SK-N-SH treated with all-trans-retinoic acid at 6 μM for 48 hours (cell line): ENCODE measurements around the gene RASD2.
"Not testable (repeated sequence)": the region's sequence is repeated elsewhere in the genome, so short reads cannot be mapped to it uniquely, and the experiment has no call there.

Experiments
- ATAC-seq: fragments of 200-7000 bp; cut with Tn5 transposase; 3 replicates; pipeline ENCODE4 v1.9.1; 2020; ENCODE audit warnings: mild to moderate bottlenecking, moderate library complexity
- ARNTL ChIP-seq: fragments of 450-650 bp; formaldehyde crosslinking; IDR thresholded peaks from 2 replicates; pipeline ENCODE4 v1.5.0; 2020; ENCODE audit warnings: low read depth, mild to moderate bottlenecking, moderate library complexity, borderline replicate concordance
- BACH2 ChIP-seq: fragments of 250-450 bp; sonication (Bioruptor Pico); IDR thresholded peaks from 2 replicates; pipeline ENCODE4 v1.9.0; 2021; ENCODE audit warnings: mild to moderate bottlenecking, borderline replicate concordance
- CREB5 ChIP-seq: fragments of 250-450 bp; sonication (Bioruptor Pico); IDR thresholded peaks from 2 replicates; pipeline ENCODE4 v1.5.1; 2020; ENCODE audit warnings: low read depth, mild to moderate bottlenecking, moderate library complexity
- CSDC2 ChIP-seq: fragments of 250-450 bp; sonication (Bioruptor Pico); IDR thresholded peaks from 2 replicates; pipeline ENCODE4 v1.5.0; 2020; ENCODE audit warnings: mild to moderate bottlenecking, moderate library complexity
- CSRNP3 ChIP-seq: fragments of 250-450 bp; sonication (Bioruptor Pico); IDR thresholded peaks from 2 replicates; pipeline ENCODE4 v1.5.1; 2021; ENCODE audit warnings: mild to moderate bottlenecking, moderate library complexity
- ESRRG ChIP-seq: fragments of 250-450 bp; sonication (Bioruptor Pico); IDR thresholded peaks from 2 replicates; pipeline ENCODE4 v1.6.1; 2021; ENCODE audit warnings: mild to moderate bottlenecking
- ISL1 ChIP-seq: fragments of 250-450 bp; sonication (Bioruptor Pico); IDR thresholded peaks from 2 replicates; pipeline ENCODE4 v2.1.2; 2022; ENCODE audit warnings: mild to moderate bottlenecking, moderate library complexity
- OSR1 ChIP-seq: fragments of 250-450 bp; sonication (Bioruptor Pico); IDR thresholded peaks from 2 replicates; pipeline ENCODE4 v1.8.0; 2022; ENCODE audit warnings: moderate library complexity, mild to moderate bottlenecking, inconsistent platforms
- PATZ1 ChIP-seq: fragments of 250-450 bp; sonication (Bioruptor Pico); IDR thresholded peaks from 2 replicates; pipeline ENCODE4 v1.8.0; 2020; ENCODE audit warnings: mild to moderate bottlenecking, moderate library complexity, borderline replicate concordance
- POU6F1 ChIP-seq: fragments of 250-450 bp; sonication (Bioruptor Pico); IDR thresholded peaks from 2 replicates; pipeline ENCODE4 v1.8.0; 2021; ENCODE audit warnings: low read depth, mild to moderate bottlenecking, moderate library complexity, borderline replicate concordance
- PPARA ChIP-seq: fragments of 250-450 bp; sonication (Bioruptor Pico); IDR thresholded peaks from 2 replicates; pipeline ENCODE4 v1.5.0; 2020; ENCODE audit warnings: mild to moderate bottlenecking, borderline replicate concordance
- RARB ChIP-seq: fragments of 250-450 bp; sonication (Bioruptor Pico); IDR thresholded peaks from 2 replicates; pipeline ENCODE4 v1.8.0; 2021; ENCODE audit warnings: mild to moderate bottlenecking, moderate library complexity
- SNAI2 ChIP-seq: fragments of 250-450 bp; sonication (Bioruptor Pico); IDR thresholded peaks from 2 replicates; pipeline ENCODE4 v1.5.0; 2020; ENCODE audit warnings: mild to moderate bottlenecking, moderate library complexity
- TCF4 ChIP-seq: fragments of 250-450 bp; sonication (Bioruptor Pico); IDR thresholded peaks from 2 replicates; pipeline ENCODE4 v1.8.0; 2021; ENCODE audit warnings: mild to moderate bottlenecking, moderate library complexity, borderline replicate concordance
- TOX ChIP-seq: fragments of 250-450 bp; sonication (Bioruptor Pico); IDR thresholded peaks from 2 replicates; pipeline ENCODE4 v1.8.0; 2021; ENCODE audit warnings: mild to moderate bottlenecking, moderate library complexity, borderline replicate concordance
- TSHZ2 ChIP-seq: fragments of 250-450 bp; sonication (Bioruptor Pico); IDR thresholded peaks from 2 replicates; pipeline ENCODE4 v1.5.0; 2020; ENCODE audit warnings: mild to moderate bottlenecking, moderate library complexity
- ZFP3 ChIP-seq: fragments of 250-450 bp; sonication (Bioruptor Pico); IDR thresholded peaks from 2 replicates; pipeline ENCODE4 v1.5.0; 2020; ENCODE audit warnings: mild to moderate bottlenecking, moderate library complexity
- ZFP30 ChIP-seq: fragments of 450-650 bp; formaldehyde crosslinking; IDR thresholded peaks from 2 replicates; pipeline ENCODE4 v1.5.0; 2022; ENCODE audit warnings: mild to moderate bottlenecking, moderate library complexity
- ZNF70 ChIP-seq: fragments of 450-650 bp; formaldehyde crosslinking; IDR thresholded peaks from 2 replicates; pipeline ENCODE4 v1.5.0; 2020; ENCODE audit warnings: mild to moderate bottlenecking, moderate library complexity
- ZNF8 ChIP-seq: fragments of 450-650 bp; formaldehyde crosslinking; IDR thresholded peaks from 2 replicates; pipeline ENCODE4 v1.5.0; 2020; ENCODE audit warnings: mild to moderate bottlenecking, moderate library complexity

RASD2 gene

GRCh38 chr22:35510951-35511350 is 29.7 kb upstream of the RASD2 start (continued):
- TF ChIP-seq CREB5 (CRISPR knock-in tag) (no peak), TCF4 (CRISPR knock-in tag) (no peak)

- TF ChIP-seq ZFP30 (CRISPR knock-in tag) (no peak), TOX (CRISPR knock-in tag) (no peak)
- ATAC-seq = no peak
These were observed 26.3 kb upstream of the RASD2 start for GRCh38 chr22:35514366-35514765.

GRCh38 chr22:35515952-35516351 is 24.7 kb upstream of the RASD2 start:
- not testable (repeated sequence) for ATAC-seq

- TF ChIP-seq ESRRG (CRISPR knock-in tag) (no peak), SNAI2 (CRISPR knock-in tag) (no peak), BACH2 (no peak), CSRNP3 (CRISPR knock-in tag) (no peak), CSDC2 (CRISPR knock-in tag) (no peak)
- no peak for ATAC-seq
These were observed 23.9 kb upstream of the RASD2 start for GRCh38 chr22:35516723-35517122.

- no peak for ATAC-seq
- TF ChIP-seq CREB5 (CRISPR knock-in tag) = no peak
- TF ChIP-seq RARB (CRISPR knock-in tag) = no peak
- TF ChIP-seq ZFP30 (CRISPR knock-in tag) = no peak
- no peak for TF ChIP-seq PPARA (CRISPR knock-in tag)
- TF ChIP-seq PATZ1 (CRISPR knock-in tag) = no peak
- no peak for TF ChIP-seq POU6F1
- no peak for TF ChIP-seq TCF4 (CRISPR knock-in tag)
- TF ChIP-seq ISL1 (CRISPR knock-in tag) = no peak
- no peak for TF ChIP-seq ARNTL
- TF ChIP-seq SNAI2 (CRISPR knock-in tag) = no peak
- no peak for TF ChIP-seq ZFP3 (CRISPR knock-in tag)
- TF ChIP-seq TSHZ2 (CRISPR knock-in tag) = no peak
- no peak for TF ChIP-seq CSDC2 (CRISPR knock-in tag)
- TF ChIP-seq ZNF70 (CRISPR knock-in tag) = no peak
- no peak for TF ChIP-seq ESRRG (CRISPR knock-in tag)
- TF ChIP-seq ZNF8 (CRISPR knock-in tag) = no peak
- TF ChIP-seq CSRNP3 (CRISPR knock-in tag) = no peak
- TF ChIP-seq TOX (CRISPR knock-in tag) = no peak
- no peak for TF ChIP-seq OSR1 (CRISPR knock-in tag)
- no peak for TF ChIP-seq BACH2
These were observed 23.4 kb upstream of the RASD2 start for GRCh38 chr22:35517207-35517606.
